Left colon (tissue), 2 donors: ENCODE measurements around the gene PRCC. TPM values are rescaled to one million over a fixed set of nuclear protein-coding genes. Genes with fewer than 3 reads are reported as not detected.
"Not testable (repeated sequence)": the region's sequence is repeated elsewhere in the genome, so short reads cannot be mapped to it uniquely, and the experiment has no call there.

Experiments
- ATAC-seq: fragments of 200-7000 bp; cut with Tn5 transposase; one replicate; pipeline ENCODE4 v1.9.1; 2020; ENCODE audit warnings: mild to moderate bottlenecking, moderate library complexity
- DNase-seq, 2 donors: peaks; one replicate each; pipeline ENCODE4 v3.0.0-alpha.2; 2020
- intact Hi-C, 2 donors: fragments of 100-400 bp; cut with DNase I in 1 of 2; cut with micrococcal nuclease in 1 of 2; formaldehyde crosslinking; loops; one replicate each; pipeline versions ENCODE4 v1.11.2 to v1.14.0; 2022; cut with DNase I, micrococcal nuclease
- total RNA-seq, 2 donors: library from RNA; stranded (reverse); fragmentation: NEBNext Ultra II Directional; extraction: Animal tissue kit (Norgen Biotek cat#: 25700); gene quantifications; one replicate each; pipeline ENCODE4 v1.2.1, GENCODE V29; 2021
- donor health status: DM: no; HTN: no; CAD: no.
- donor health status: DM: yes; HTN: yes; CAD: no.

Gene PRCC
- total RNA-seq, 2 donors from 2014 or later: 51.2 to 59.6 TPM

GRCh38 chr1:156755527-156755950, 11.8 kb upstream of the PRCC start:
- ATAC-seq (no peak), DNase-seq (no peak)
- intact Hi-C loops: no loop called here

DNA sequence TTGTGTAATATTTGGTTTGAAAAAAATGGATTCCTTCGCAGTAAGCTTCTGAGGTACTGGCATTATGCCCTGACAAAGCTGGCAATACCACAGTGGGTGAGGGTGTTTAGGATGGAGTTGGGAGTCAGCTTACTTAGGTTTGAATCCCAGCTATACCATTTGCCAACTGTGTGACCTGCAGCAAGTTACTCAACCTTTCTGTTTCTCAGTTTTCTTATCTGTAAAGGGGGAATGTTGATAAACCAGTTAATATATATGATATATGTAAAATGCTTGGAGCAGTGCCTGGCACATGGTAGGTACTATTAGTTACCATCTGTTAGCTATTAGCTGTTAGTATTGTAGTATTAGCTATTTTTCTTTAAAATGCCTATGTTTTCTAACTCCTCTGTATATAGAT, 11.0 kb upstream of the PRCC start:
- no peak for ATAC-seq
- intact Hi-C loops: no loop called here
- DNase-seq: no peak

DNA sequence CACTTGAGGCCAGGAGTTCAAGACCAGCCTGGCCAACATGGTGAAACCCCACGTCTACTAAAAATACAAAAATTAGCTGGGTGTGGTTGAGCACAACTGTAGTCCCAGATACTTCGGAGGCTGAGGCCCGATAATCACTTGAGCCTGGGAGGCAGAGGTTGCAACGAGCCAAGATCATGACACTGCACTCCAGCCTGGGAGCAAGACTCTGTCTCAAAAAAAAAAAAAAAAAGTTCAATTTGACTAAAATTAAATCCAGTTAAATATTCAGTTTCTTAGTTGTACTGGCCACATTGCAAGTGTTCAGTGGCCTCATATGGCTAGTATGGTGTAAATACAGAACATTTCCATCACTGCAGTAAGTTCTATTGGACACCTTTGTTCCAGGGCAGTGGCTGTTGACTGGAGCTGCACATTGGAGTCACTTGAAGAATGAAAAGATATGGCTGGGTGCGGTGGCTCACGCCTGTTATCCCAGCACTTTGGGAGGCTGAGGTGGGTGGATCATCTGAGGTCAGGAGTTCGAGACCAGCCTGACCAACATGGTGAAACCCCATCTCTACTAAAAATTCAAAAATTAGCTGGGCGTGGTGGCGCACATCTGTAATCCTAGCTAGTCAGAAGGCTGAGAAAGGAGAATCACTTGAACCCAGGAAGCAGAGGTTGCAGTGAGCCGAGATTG, 9.6 kb upstream of the PRCC start:
- intact Hi-C loops, DNase-seq, ATAC-seq: not testable (repeated sequence)

- intact Hi-C loops: no loop called here
- DNase-seq (no peak), ATAC-seq (peak; percentile 21)
These were observed 7.1 kb upstream of the PRCC start for GRCh38 chr1:156760092-156760795.

GRCh38 chr1:156760796-156761104, 6.6 kb upstream of the PRCC start:
- intact Hi-C loops: no loop called here
- ATAC-seq (no peak), DNase-seq (no peak)

DNA sequence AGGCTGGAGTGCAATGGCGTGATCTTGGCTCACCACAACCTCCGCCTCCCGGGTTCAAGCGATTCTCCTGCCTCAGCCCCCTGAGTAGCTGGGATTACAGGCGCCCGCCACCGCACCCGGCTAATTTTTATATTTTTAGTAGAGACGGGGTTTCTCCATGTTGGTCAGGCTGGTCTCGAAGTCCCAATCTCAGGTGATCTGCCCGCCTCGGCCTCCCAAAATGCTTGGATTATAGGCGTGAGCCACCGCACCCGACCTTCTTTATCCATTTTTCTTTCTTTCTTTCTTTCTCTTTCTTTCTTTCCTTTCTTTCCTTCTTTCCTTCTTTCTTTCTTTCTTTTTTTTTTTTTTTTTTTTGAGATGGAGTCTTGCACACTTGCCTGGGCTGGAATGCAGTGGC, 2.2 kb upstream of the PRCC start:
- intact Hi-C loops, DNase-seq, ATAC-seq: not testable (repeated sequence)

DNA sequence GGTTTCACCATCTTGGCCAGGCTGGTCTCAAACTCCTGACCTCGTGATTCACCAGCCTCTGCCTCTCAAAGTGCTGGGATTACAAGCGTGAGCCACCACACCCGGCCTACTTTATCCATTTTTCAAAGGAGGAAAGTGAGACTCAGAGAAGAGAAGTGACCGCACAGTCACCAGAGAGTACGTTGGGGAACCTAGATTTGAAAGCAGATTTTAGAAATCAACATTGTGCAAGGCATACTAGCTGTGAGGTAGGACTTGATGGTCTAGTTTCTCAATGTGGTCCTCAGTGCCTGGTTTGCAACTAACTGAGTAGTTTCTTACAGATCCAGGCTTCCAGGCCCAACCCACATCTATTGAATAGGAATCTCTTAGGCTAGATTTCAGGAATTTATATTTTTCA, 1.7 kb upstream of the PRCC start:
- intact Hi-C loops: no loop called here
- ATAC-seq: no peak
- DNase-seq: no peak

DNA sequence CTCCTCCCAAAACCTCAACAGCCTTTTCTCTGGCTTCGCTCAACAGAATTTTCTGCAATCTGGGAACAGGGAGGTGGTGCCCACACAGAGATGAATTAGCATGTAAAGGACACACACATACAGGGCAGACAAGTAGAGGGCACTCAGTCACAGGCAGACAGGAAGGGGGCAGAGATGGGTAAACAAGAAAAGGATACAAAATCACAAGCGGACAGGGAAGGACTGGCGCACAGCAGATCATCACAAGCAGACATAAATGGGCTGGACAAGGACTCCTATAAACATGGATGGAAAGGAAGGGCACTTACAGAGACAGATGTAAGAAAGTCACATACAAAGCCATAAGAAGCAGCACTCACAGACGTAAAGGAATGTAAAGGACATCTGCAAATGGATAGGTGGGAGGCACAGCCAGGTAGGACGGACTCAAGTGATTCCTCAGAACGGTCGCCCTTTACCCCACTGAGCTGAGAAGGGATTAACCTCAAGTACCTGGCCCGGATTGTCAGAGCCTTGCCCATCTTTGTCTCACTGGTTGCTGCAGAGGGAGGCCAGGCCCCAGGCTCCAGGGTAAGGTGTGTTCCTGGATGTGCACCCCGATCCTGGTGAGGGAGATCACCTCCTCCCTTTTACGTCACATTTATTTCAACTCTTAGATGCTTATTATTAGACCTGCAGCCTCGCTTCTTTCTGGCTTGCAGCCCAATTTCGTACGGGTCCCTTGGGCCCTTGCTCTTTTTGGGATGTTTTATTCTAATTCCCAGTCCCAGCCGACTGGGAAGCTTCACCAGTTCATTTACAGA, 836 bp upstream of the PRCC start:
- DNase-seq: no peak
- intact Hi-C loops: no loop called here
- ATAC-seq: peak; percentile 33

DNA sequence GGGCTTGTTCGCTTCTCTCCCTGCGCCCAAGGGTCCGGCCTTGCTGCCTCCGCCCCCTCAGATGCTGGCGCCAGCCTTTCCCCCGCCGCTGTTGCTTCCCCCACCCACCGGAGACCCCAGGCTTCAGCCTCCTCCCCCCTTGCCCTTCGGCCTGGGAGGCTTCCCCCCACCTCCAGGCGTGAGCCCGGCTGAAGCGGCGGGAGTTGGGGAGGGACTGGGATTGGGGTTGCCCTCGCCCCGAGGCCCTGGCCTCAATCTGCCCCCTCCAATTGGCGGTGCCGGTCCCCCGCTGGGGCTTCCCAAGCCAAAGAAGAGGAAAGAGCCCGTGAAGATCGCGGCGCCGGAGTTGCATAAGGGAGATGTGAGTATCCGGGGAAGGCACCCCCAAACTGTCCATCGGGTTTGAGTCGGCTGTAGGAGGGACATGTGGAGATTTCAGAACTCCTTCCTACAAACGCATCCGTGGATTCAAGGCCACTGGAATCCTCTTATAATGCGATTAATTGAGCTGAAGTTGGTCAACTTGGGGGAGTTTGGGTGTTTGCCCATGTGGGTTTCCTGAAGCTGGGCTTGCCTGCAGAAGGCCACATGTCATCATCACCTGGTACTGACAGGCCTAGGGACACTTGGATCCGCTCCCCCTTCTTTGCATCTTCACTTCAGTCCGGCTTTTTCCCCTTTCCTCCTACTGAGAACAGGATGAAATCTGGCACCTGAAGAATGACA, 707 bp downstream of the PRCC start:
- peak; percentile 43 to 55 for DNase-seq
- intact Hi-C loops: no loop called here
- peak; percentile 12 for ATAC-seq

GRCh38 chr1:156768610-156769295, 1.4 kb downstream of the PRCC start:
- intact Hi-C loops: no loop called here

GRCh38 chr1:156772222-156772621, 4.9 kb downstream of the PRCC start:
- ATAC-seq: no peak
- no peak for DNase-seq
- intact Hi-C loops: no loop called here

More at GRCh38 chr1:156768610-156769295, 1.4 kb downstream of the PRCC start:
- DNase-seq (no peak), ATAC-seq (no peak)

DNA sequence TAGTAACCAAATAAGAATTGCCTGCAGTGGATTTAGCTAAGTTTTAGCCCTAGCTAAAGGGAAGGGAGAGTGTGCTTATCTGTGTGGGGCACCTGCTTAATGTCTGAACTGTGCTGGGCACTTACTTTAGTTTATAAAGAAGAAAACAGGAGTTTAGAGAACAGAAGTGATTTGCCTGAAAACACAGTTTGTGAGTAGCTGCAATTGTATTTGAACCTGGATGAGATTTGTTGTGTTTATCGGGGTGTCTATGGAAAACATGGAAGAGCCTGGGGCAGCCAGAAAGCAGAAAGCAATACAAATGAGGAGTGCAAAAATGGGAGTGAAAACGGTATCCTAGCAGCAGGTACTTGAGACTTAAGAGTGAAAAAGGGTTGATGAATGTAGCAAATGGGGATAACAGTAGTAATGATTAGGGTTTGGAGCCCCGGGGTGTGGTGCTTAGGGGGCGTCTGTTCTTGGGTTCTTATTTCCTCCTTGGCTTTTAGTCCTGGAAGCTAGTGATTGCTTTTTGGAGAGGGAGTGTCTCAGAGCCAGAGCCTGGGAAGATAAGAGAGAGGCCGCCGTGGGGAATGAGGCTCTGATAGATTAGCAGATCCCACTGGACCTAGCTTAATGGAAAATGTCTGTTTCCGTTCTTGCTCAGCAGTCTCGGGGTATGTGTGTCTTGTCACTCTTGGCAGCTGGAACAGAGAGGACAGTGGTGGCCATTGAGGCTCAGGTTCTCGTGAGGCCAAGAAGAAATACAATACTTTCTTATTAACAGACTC, 5.6 kb downstream of the PRCC start:
- ATAC-seq (no peak), DNase-seq (no peak)

GRCh38 chr1:156773607-156774006, 6.3 kb downstream of the PRCC start:
- intact Hi-C loops: no loop called here
- DNase-seq (no peak), ATAC-seq (no peak)

More for the DNA sequence above, 5.6 kb downstream of the PRCC start:
- intact Hi-C loops: no loop called here

GRCh38 chr1:156775799-156776198, 8.5 kb downstream of the PRCC start:
- intact Hi-C loops: no loop called here
- no peak for ATAC-seq
- no peak for DNase-seq

DNA sequence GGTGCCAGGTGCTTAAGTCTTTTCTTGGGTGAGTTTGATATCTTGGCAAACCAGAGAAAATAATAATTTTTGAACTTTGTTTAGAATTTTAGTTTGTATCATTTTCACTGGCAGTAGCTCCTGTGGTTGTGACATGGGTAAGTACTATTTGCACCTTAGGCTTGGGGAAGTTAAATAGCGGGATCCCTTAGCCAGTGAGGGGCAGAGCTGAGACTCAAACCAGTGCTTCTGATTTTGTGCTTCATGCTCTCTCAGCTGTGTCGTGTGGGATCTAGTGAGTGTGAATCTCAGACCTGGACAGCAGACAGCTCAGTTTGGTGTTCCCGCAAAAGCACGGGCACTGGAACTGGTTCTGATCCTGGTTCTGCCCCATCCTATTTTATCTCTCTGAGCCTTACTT, 9.6 kb downstream of the PRCC start:
- intact Hi-C loops: no loop called here
- ATAC-seq (no peak), DNase-seq (no peak)

- intact Hi-C loops: no loop called here
- ATAC-seq: no peak
- no peak for DNase-seq
These were observed 10.2 kb downstream of the PRCC start for GRCh38 chr1:156777573-156777972.

DNA sequence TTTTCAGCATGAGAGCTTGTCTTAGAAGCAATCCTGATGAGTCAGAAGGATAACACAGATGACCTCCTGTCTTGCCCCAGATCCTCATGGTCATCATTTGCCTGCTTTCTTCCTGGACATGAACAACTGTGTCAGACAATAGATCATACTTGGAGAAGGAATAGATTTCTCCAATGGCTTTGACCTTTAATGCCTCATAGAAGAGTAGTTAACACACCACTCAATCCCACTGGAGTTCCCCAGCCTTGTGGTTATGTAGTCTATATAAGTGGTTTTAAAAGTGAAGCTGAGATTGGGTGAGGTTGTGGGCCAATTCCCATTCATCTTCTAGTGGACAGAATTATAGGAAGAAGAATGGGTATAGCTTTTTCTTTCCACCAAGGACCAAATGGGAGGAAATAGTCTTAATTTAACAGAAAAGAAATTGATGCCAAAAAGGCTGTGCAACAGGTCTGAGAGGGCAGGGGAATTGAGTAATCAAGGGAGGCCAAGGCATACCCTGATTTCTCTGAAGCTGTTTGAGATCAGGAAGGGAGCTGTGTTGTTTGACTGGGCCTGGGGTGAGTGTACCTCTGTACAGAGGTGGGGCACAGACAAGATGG, 14.4 kb downstream of the PRCC start:
- no peak for DNase-seq
- ATAC-seq: no peak

DNA sequence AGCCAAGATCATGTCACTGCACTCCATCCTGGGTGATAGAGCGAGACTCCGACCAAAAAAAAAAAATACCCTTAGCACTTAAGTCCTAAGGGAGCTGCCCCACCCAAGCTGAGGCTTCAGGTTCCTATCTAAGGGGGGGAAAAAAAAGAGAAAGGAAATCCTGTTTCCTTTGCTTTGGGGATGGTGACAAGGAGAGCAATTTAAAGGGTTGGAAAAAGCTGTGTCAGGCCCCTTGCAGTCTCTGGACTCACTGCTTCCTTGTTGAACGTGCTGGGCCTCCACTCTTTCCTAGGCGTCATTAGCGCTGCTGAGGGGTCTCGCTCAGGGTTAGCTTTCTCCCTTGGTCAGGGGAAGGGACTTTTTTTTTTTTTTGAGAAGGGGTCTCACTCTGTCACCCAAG, 18.1 kb downstream of the PRCC start:
- ATAC-seq: no peak

More for the DNA sequence above, 14.4 kb downstream of the PRCC start:
- intact Hi-C loops: no loop called here

More for the DNA sequence above, 18.1 kb downstream of the PRCC start:
- intact Hi-C loops: no loop called here
- no peak for DNase-seq
